GM12865 (cell line): Measurements from ENCODE around the gene DLG2.

Experiments
- DNase-seq: peaks from one replicate; pipeline ENCODE4 v3.0.0; 2010; ENCODE audit warnings: low read depth
- H3K4me3 ChIP-seq: 2 replicates; pipeline ENCODE4 v1.5.1; 2011; ENCODE audit warnings: mild to moderate bottlenecking, low read depth, low read length, control low read depth
- TF ChIP-seq, protein P1 (sequence below): IDR thresholded peaks from 2 replicates; pipeline ENCODE4 v1.5.1; 2011; ENCODE audit warnings: low read length, control low read depth, low read depth, inconsistent platforms; ENCODE audit not compliant: insufficient read depth; ENCODE audit errors: missing control alignments

DLG2 gene

GRCh38 chr11:83568516-83568915 is 2058.6 kb downstream of the DLG2 start:
- no peak for DNase-seq
- H3K4me3 ChIP-seq, result no peak overlapping the region

GRCh38 chr11:83566950-83567349 is 2060.2 kb downstream of the DLG2 start:
- TF ChIP-seq, protein P1, sequence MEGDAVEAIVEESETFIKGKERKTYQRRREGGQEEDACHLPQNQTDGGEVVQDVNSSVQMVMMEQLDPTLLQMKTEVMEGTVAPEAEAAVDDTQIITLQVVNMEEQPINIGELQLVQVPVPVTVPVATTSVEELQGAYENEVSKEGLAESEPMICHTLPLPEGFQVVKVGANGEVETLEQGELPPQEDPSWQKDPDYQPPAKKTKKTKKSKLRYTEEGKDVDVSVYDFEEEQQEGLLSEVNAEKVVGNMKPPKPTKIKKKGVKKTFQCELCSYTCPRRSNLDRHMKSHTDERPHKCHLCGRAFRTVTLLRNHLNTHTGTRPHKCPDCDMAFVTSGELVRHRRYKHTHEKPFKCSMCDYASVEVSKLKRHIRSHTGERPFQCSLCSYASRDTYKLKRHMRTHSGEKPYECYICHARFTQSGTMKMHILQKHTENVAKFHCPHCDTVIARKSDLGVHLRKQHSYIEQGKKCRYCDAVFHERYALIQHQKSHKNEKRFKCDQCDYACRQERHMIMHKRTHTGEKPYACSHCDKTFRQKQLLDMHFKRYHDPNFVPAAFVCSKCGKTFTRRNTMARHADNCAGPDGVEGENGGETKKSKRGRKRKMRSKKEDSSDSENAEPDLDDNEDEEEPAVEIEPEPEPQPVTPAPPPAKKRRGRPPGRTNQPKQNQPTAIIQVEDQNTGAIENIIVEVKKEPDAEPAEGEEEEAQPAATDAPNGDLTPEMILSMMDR, result no peak
- no peak overlapping the region for H3K4me3 ChIP-seq

More at GRCh38 chr11:83568516-83568915, 2058.6 kb downstream of the DLG2 start:
- TF ChIP-seq, protein P1, result no peak

DNA sequence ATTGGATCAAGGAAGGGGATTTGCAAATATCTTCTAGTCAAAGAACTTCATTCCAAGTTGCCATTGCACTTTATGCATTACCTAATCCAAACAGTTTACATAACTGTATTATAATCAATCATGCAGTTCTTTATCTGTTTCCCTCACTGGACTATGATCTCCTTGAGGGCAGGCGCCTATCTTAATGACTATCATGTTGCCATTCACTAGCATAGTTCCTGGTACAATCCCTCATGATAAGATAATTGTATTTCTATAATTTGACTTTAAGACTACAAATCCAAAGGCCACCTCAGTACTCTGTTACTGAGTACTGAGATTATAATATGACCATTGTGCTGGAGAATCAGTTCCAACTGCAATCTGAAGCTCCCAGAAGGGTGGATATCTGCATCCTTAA is 2062.3 kb downstream of the DLG2 start:
- no peak overlapping the region for H3K4me3 ChIP-seq
- no peak for DNase-seq
- TF ChIP-seq, protein P1, result no peak

More at GRCh38 chr11:83566950-83567349, 2060.2 kb downstream of the DLG2 start:
- DNase-seq, result no peak

DNA sequence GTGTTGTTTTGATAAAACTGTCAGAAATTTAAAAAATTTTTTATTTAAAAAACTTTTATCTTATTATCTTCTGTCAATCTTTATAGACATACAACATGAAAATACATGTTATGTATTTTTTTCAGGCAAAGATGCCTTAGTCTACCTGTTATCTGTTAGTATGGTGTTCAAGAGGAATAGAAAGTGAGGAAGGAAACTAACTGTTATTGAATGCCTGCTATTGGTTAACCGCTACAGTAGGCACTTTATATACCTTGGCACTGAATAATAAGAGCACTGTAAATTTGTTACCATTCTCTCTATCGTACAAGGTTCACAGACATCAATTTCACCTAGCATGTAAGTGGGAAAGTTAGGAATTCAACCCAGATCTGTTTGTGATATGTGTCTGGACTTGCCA is 2068.9 kb downstream of the DLG2 start:
- TF ChIP-seq, protein P1, result no peak
- no peak for DNase-seq
- no peak overlapping the region for H3K4me3 ChIP-seq

GRCh38 chr11:83557653-83558052 is 2069.5 kb downstream of the DLG2 start:
- TF ChIP-seq, protein P1, result no peak
- DNase-seq, result no peak
- H3K4me3 ChIP-seq, result no peak overlapping the region

DNA sequence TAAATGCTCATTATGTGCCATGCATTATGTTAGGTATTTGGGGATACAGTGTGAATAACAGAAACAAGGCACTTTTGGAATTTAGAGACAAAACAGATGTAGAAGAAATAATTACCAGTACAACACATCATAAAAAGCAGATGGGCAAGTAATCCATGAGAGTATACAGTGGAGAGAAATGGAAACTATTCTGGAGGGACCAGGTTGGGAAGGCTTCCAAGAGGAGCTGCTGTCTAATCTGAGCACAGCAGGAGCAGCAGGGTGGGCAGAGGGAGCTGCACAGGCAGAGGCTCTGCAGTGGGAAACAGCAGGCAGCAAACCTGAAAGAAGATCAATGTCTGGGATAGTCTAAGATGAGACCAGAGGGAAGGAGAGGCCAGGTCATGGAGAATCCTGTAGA is 2072.3 kb downstream of the DLG2 start:
- TF ChIP-seq, protein P1, result no peak
- no peak overlapping the region for H3K4me3 ChIP-seq
- DNase-seq, result no peak

DNA sequence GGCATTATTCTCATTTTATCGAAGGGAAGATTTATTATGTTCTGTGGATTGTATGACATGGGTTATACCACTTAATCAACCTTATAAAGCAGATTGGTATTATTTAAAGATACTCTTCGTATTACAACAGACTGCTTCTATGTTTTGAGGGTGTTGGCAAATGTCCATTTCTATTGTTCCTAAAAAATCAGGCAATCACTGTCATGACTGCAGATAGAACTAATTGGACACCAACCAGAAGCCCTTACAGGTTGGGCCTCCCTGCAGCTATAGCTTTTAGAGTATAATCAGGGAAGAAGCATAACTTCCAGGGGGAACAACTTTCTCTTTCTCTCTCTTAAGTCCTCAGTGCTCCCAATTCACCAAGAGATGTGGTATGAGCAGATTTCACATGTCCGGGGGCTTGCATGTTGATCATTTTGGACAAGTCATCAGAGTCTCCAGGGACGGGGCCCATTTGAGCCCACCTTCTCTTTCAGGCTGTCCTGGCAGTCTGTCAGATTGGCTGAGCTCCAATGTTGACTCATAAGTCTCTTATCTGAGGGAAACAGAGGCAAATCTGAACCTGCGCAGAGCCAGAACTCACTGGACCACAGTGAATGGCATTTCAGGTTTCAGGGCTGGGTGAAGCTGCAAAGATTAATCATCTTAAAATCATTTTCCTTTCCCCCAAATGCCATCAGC is 2077.0 kb downstream of the DLG2 start:
- TF ChIP-seq, protein P1, result no peak
- H3K4me3 ChIP-seq, result no peak overlapping the region

More for the DNA sequence above, 2077.0 kb downstream of the DLG2 start:
- no peak for DNase-seq
